NOMO-1 (cell line): Measurements from ENCODE around the gene CFAP73.
"Not testable (repeated sequence)": the region's sequence is repeated elsewhere in the genome, so short reads cannot be mapped to it uniquely, and the experiment has no call there.

ENCODE experiments used
- DNase-seq, 2 experiments: peaks; one replicate each; lab custom pipeline; 2025; ENCODE audit not compliant: unreplicated experiment in 2 of 2; lab: John Stamatoyannopoulos, UW

CFAP73 gene

GRCh38 chr12:113185180-113186032, 35.9 kb downstream of the CFAP73 start, which contains the start of the genes DDX54 and RITA1:
Gene DDX54 (minus strand): TSS chr12:113185478. CDS start chr12:113185451, 27 bp downstream.
Gene RITA1 (plus strand): TSS chr12:113185721. CDS start chr12:113186747, 1,026 bp downstream.
- DNase-seq = peak; percentile 64 to 88

- DNase-seq = no peak
These were observed 36.5 kb downstream of the CFAP73 start for GRCh38 chr12:113186033-113186365.

GRCh38 chr12:113186666-113187325, 37.3 kb downstream of the CFAP73 start:
- DNase-seq = no peak

GRCh38 chr12:113189361-113189760, 39.8 kb downstream of the CFAP73 start:
- no peak for DNase-seq

- no peak for DNase-seq
These were observed 41.2 kb downstream of the CFAP73 start for GRCh38 chr12:113190761-113191160.

GRCh38 chr12:113191227-113191626, 41.7 kb downstream of the CFAP73 start:
- no peak for DNase-seq

GRCh38 chr12:113194971-113195391, 45.5 kb downstream of the CFAP73 start:
- no peak for DNase-seq

- DNase-seq = no peak
These were observed 46.1 kb downstream of the CFAP73 start for GRCh38 chr12:113195598-113195997.

- DNase-seq = no peak
These were observed 47.1 kb downstream of the CFAP73 start for GRCh38 chr12:113196582-113196981.

GRCh38 chr12:113196990-113197389, 47.5 kb downstream of the CFAP73 start:
- DNase-seq = peak; percentile 69 to 74

- no peak for DNase-seq
These were observed 48.1 kb downstream of the CFAP73 start for GRCh38 chr12:113197518-113198077.

GRCh38 chr12:113198296-113198695, 48.8 kb downstream of the CFAP73 start:
- no peak for DNase-seq

GRCh38 chr12:113200021-113200797, 50.7 kb downstream of the CFAP73 start:
- DNase-seq = peak; percentile 8 to 69

- no peak for DNase-seq
These were observed 52.0 kb downstream of the CFAP73 start for GRCh38 chr12:113201187-113202177.

- DNase-seq = no peak
These were observed 53.0 kb downstream of the CFAP73 start for GRCh38 chr12:113202300-113203075.

GRCh38 chr12:113203852-113204760, 54.6 kb downstream of the CFAP73 start:
- DNase-seq = peak; percentile 27 to 43

- no peak for DNase-seq
These were observed 55.3 kb downstream of the CFAP73 start for GRCh38 chr12:113204804-113205203.

GRCh38 chr12:113206802-113207201, 57.3 kb downstream of the CFAP73 start:
- not testable (repeated sequence) for DNase-seq
